ENCODE data around the gene TRIM66.

- TF ChIP-seq, protein P1, sequence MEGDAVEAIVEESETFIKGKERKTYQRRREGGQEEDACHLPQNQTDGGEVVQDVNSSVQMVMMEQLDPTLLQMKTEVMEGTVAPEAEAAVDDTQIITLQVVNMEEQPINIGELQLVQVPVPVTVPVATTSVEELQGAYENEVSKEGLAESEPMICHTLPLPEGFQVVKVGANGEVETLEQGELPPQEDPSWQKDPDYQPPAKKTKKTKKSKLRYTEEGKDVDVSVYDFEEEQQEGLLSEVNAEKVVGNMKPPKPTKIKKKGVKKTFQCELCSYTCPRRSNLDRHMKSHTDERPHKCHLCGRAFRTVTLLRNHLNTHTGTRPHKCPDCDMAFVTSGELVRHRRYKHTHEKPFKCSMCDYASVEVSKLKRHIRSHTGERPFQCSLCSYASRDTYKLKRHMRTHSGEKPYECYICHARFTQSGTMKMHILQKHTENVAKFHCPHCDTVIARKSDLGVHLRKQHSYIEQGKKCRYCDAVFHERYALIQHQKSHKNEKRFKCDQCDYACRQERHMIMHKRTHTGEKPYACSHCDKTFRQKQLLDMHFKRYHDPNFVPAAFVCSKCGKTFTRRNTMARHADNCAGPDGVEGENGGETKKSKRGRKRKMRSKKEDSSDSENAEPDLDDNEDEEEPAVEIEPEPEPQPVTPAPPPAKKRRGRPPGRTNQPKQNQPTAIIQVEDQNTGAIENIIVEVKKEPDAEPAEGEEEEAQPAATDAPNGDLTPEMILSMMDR (IDR thresholded peaks at IDR 0.05), result no peak
- no peak for TF ChIP-seq POLR2A (IDR thresholded peaks at IDR 0.05)
Measured at GRCh38 chr11:8639655-8640054, 42.8 kb downstream of the TRIM66 start.

Measured in Peyer's patch (tissue), 4 donors.